ENCODE measurements around the gene SPOUT1.
"Not testable (repeated sequence)": the region's sequence is repeated elsewhere in the genome, so short reads cannot be mapped to it uniquely, and the experiment has no call there.

Gene SPOUT1

DNA sequence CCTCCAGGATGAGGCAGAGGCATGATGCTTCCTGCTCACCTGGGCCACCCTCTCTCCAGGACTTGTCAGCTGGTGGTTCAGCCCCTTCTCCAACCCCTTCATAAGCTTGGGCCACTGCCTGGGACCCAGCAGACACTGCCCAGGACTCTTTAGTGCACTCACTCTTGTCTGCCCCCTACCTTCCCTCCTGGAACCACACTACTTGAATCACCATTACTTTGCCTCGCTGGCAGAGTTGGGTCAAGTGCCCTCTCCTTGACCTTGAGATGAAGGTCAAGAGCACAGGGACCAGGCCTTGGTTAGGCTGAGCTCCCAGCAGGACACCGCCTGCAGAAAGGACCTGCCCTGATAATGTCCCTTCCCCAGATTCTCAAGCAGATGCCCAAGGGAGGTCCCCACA lies 19.8 kb downstream of the SPOUT1 start:
- DNase-seq: no peak

DNA sequence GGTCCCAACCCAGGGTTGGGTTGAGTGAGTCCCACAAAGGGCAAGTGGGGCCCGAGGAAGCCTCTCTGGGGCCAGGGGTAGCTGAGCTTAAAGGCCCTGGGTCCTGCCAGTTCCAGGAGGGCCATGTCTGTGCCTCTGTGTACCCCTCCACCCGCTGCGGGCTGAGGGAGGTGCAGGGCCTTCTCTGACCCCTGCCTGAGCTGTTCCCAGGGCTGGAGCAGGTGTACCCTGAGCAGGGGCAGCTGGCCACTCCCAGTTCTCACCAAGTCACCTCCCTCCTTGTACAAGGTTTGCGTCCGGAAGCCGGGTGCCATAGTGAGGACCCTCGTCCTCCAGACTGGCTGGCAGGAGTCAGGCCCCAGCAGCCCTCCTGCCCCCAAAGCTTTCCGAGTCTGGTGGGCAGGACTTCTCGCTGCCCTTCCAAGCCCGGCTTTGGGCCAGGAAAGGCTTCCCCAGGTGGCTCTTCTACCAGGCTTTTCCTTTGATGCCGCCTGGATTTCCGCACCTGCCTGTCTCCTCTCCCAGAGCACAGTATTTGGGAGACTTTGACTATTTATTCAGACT lies 20.5 kb downstream of the SPOUT1 start:
- no peak for DNase-seq

- no peak for DNase-seq
These were observed 21.1 kb downstream of the SPOUT1 start for GRCh38 chr9:128808543-128808942.

DNA sequence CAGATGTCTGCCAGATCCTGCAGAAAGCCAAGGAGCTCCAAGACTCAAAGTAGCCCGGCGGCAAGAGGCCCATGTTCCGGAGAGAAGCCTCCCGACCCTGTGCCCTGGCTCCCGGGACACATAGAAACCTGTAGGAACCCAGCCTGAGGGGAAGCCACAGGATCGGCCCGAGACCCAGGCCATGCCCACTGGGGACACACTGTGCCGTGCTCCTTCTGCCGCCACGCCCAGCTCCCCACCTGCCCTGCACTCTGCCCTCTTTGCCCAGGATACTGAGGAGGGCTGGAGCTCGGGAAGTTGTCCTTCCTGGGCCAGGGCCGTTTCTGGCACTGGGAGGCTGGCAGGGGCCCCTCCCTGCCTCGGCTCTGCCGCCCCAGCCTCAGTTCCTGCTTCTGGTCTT lies 21.8 kb downstream of the SPOUT1 start:
- no peak for DNase-seq

DNA sequence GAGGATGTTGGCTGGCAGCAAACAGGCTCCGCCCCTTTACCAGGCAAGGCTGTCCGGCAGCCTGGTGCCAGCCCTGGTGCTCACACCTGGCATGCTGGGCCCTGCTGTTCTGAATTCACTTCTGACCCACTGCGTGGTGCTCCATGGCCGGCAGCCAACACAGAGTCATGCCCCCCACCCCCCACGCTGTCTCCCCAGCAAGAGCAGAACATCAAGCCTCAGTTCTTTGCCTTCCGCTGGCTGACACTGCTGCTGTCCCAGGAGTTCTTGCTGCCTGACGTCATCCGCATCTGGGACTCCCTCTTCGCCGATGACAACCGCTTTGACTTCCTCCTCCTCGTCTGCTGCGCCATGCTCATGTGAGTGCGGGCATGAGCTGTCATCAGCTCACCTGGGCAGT lies 23.9 kb downstream of the SPOUT1 start:
- DNase-seq: no peak

DNA sequence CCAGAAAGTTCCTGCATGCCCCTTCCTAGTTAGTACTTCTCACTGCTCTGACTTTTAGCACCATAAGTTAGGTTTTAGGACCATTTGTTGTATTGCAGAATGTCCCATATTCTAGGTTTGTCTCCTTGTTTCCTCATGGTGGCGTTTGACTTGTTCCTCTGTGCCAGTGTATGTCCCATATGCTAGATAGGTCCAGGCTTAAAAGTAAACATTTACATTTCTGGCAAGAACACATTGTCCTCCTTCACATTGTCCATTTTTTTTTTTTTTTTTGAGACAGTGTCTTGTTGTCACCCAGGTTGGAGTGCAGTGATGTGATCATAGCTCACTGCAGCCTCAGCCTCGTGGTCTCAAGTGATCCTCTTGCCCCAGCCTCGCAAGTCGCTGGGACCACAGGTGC lies 27.1 kb downstream of the SPOUT1 start:
- no peak for DNase-seq

GRCh38 chr9:128800061-128800460 lies 29.5 kb downstream of the SPOUT1 start:
- no peak for DNase-seq

- no peak for DNase-seq
These were observed 30.7 kb downstream of the SPOUT1 start for GRCh38 chr9:128798896-128799295.

GRCh38 chr9:128794961-128795360 lies 34.6 kb downstream of the SPOUT1 start:
- not testable (repeated sequence) for DNase-seq

DNA sequence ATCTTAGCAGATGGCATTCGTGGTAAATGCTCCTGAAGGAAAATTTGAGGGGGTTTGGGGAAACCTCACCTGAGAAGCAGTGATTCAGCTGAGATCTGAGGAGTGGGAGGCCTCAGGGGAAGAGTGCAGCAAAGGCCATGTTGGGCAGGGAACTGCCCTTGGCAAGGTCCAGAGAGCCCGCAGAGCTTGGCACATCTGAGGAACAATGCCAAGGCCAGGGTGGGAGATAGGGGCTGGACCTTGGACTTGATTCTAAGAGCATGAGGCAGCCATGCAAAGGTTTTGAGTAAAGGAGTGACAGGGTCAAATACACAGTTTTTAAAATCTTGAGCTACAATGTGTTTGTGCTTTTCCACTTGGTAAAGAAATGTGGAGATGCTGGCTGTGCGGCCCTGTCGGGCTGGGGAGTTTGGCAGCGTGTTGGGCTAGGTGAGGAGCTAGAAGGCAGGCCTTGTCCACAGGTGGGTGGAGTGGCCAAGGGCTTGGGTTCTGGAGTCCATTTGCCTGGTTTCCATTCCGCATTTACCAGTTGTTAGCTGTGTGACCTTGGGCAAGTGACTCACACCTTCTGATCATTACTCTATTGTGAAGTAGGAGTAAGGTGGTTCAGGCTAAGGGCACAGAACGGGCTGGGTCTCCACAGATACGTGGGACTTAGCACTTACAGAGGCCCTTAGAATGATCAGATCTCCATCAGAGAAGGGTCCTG lies 36.5 kb downstream of the SPOUT1 start:
- no peak for DNase-seq

- DNase-seq: no peak
These were observed 37.5 kb downstream of the SPOUT1 start for GRCh38 chr9:128792134-128792533.

- peak in 1 of 2 donors; percentile 0 for DNase-seq
These were observed 39.1 kb downstream of the SPOUT1 start for GRCh38 chr9:128790536-128790935.

- no peak for DNase-seq
These were observed 41.1 kb downstream of the SPOUT1 start for GRCh38 chr9:128788445-128788844.

- DNase-seq: peak in 1 of 2 donors; percentile 6
These were observed 41.9 kb downstream of the SPOUT1 start for GRCh38 chr9:128787659-128788058.

GRCh38 chr9:128786681-128787601 lies 42.7 kb downstream of the SPOUT1 start, which contains the start of gene TBC1D13:
Gene TBC1D13, plus strand, starts transcription at chr9:128787253. Its CDS starts 101 bp downstream, at chr9:128787354.
- DNase-seq: peak; percentile 64 to 90

DNA sequence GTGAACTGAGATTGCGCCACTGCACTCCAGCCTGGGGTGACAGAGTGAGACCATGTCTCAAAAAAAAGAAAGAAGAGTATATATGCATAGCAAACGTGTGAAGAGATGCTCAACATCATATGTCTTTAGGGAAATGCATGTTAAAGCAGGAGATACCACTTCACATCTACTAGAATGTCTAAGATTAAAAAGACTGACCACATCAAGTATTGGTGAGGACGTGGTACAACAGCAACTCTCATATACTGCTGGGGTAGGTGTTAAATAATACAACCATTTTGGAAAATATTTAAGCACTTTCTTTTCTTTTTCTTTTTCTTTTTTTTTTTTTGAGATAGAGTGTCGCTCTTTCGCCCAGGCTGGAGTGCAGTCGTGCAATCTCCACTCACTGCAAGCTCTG lies 44.2 kb downstream of the SPOUT1 start:
- no peak for DNase-seq

- DNase-seq: no peak
These were observed 46.9 kb downstream of the SPOUT1 start for GRCh38 chr9:128782669-128783068.

- DNase-seq: peak; percentile 59 to 63
These were observed 48.2 kb downstream of the SPOUT1 start for GRCh38 chr9:128781187-128782070.

- not testable (repeated sequence) for DNase-seq
These were observed 49.5 kb downstream of the SPOUT1 start for GRCh38 chr9:128780093-128780492.

- DNase-seq: no peak
These were observed 54.8 kb downstream of the SPOUT1 start for GRCh38 chr9:128774804-128775203.

DNA sequence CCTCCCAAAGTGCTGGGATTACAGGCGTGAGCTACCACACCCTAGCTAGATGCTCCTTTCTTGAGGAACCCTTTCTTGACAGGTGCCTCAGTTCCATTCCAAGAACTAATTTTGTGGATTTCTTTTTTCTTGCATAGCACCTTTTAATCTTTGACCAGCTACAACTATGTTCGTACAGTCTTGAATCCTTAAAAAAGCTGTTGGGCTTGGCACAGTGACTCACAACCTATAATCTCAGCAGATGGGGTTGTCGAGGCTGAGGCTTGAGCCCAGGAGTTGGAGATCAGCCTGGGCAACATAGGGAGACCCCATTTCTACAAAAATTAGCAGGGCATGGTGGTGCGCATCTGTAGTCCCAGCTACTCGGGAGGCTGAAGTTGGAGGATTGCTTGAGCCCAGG lies 56.5 kb downstream of the SPOUT1 start:
- DNase-seq: no peak

GRCh38 chr9:128771745-128772519 lies 57.7 kb downstream of the SPOUT1 start, which contains the start of gene ZER1:
Gene ZER1, minus strand, starts transcription at chr9:128771927. Its CDS starts 16,362 bp downstream, at chr9:128755565.
- peak; percentile 83 to 95 for DNase-seq
